Neural progenitor cell (in vitro differentiated cells): ENCODE data around the gene LIPC.

Experiments
- EZH2 ChIP-seq: fragments of 200-600 bp; sonication (generic); IDR thresholded peaks from 2 replicates; pipeline ENCODE4 v1.6.1; 2017; ENCODE audit warnings: antibody characterized with exemption, mild to moderate bottlenecking, moderate library complexity
- TF ChIP-seq, protein P1 (sequence below): fragments of 200-600 bp; sonication (generic); IDR thresholded peaks from 2 replicates; pipeline ENCODE4 v1.5.1; 2017; ENCODE audit warnings: antibody characterized with exemption, mild to moderate bottlenecking

DNA sequence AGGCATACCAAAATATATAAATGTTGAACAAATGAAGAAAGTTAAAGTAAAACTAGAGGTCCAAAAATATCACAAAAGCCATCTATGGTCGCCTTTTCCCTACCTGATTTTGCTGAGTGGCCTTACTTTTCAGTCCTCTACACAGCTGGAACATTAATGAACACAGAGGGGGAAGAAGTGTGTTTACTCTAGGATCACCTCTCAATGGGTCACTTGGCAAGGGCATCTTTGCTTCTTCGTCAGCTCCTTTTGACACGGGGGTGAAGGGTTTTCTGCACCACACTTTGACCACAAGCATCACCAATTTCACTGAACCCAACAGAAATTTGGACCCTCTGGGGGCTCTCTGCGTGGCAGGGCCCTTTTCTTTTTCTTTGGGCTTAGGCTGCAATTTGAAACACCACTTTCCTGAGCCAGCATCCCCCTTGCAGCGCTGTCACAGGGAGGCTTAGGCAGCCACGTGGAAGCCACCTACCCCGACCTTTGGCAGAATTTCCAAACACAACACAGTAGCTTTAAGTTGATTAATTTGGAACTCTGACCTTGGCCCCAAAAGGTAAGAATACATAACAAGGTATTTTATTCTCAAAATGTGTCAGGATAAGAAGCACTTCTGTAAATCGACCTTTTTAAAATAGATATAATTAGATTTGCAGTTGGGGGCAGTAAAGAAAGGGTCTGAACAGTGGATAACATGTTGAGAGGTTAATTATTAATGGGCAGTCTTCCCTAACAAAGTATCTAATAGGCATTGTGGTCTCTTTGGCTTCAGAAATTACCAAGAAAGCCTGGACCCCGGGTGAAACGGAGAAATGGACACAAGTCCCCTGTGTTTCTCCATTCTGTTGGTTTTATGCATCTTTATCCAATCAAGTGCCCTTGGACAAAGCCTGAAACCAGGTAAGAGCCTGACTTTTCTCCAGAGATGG is at the start of gene LIPC:
- TF ChIP-seq EZH2, result no peak
- TF ChIP-seq, protein P1, sequence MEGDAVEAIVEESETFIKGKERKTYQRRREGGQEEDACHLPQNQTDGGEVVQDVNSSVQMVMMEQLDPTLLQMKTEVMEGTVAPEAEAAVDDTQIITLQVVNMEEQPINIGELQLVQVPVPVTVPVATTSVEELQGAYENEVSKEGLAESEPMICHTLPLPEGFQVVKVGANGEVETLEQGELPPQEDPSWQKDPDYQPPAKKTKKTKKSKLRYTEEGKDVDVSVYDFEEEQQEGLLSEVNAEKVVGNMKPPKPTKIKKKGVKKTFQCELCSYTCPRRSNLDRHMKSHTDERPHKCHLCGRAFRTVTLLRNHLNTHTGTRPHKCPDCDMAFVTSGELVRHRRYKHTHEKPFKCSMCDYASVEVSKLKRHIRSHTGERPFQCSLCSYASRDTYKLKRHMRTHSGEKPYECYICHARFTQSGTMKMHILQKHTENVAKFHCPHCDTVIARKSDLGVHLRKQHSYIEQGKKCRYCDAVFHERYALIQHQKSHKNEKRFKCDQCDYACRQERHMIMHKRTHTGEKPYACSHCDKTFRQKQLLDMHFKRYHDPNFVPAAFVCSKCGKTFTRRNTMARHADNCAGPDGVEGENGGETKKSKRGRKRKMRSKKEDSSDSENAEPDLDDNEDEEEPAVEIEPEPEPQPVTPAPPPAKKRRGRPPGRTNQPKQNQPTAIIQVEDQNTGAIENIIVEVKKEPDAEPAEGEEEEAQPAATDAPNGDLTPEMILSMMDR, result no peak
